NCI-H446 (cell line): ENCODE measurements around the gene MST1R.
"Not testable (repeated sequence)": the region's sequence is repeated elsewhere in the genome, so short reads cannot be mapped to it uniquely, and the experiment has no call there.

Source experiments
- DNase-seq, 2 experiments: peaks; one replicate each; lab custom pipeline; 2025; lab: John Stamatoyannopoulos, UW

The MST1R gene

DNA sequence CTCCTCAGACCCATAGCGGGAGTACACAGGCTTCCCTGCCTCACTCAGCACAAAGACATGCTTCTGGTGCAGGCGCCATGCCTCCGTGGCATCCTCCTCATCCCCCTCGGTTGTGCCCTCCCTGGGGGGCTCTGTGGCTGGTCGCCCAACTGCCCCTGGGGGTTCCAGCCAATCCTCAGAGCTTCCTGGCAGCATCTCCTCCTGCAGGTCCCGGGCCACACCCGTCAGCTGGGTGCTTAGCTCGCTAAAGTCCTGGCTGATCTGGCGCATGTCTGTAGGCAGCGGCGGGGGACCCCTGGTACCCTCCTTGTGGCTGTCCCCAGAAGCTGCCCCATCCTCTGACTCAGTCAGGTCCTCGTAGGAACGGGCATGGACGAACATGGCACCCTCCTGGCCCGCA, 7.9 kb upstream of the MST1R start:
- DNase-seq: no peak

DNA sequence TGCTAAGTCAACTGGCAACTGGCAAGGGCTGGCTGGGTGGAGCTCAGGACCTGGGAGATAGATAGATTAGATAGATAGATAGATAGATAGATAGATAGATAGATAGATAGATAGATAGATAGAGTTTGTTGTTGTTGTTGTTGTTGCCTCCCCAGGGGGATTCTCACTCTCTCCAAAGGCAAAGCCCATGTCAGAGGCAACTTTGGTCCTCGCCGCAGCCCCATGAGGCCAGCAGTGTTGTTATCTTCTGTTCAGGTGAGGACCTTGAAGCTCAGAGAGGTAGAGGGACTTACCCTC, 7.4 kb upstream of the MST1R start:
- DNase-seq: no peak

DNA sequence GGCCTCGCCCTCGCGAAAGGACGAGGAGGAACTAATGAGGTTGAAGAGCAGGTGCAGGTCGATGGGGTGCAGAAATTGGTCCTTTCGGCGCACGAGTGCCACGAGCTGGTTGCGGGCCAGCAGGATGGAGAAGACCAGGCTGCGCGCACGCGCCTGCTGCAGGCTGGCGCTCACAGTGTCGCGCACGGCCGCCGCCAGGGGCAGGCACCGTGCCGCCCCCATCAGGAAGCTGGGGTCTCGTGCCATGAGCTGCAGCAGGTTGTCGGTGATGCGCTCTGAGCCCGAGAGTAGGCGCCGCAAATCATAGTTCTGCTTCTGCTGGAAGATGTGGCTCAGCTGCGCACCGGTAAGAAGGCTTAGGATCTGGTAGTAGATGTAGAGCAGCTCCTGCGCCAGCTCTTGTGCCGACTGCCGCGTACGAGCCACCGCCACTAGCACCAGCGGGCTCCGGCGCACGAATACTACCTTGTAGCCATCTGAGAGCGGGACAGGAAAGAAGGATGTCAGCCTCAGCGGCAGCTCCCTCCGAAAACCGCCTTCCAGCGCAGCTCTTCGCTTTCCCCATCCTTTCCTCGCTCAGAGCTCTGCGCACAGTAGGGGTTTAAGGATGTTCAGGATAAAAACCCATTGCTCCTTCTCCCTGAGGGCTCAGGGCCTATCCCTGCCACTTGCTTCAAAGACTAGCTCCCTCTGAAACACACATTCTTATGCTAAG, 6.9 kb upstream of the MST1R start:
- no peak for DNase-seq

DNA sequence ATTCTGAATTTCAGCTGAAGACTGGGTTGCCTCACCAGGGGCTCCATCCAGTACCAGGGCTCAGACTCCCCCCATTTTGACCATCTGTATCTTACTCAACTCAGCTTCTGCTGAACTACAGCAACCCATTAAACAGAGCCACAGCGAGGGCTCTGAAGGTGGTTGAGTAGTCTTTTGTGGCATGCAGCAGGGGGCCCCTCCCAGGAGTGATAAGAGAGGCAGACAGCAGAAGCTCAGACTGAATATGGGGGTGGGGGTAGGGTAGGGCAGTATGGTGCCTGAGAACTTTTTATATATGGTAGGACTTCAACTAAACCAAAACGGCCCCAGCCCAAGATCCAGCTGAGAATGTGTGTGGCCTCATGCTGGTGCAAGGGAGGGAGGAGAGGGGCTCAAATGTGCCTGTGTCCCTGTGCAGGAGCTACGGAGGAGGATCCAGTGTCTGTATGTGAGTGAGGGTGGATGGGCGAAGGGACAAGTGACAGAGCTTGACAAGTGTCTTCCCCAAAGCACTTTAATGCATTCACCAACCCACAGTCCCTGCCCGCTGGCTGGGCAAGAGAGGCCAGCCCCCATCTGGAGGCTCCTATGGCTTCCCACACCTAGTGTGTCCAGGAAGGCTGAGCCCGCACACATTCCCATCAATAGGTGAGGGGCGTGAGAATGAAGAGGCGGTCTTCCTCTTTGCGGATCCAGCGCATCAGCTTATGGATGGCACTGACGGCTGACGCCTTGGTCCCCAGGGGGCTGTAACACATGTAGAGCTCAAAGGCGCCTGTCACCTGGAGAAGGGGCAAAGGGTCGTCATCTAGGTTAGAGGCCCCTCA, 4.9 kb upstream of the MST1R start:
- no peak for DNase-seq

DNA sequence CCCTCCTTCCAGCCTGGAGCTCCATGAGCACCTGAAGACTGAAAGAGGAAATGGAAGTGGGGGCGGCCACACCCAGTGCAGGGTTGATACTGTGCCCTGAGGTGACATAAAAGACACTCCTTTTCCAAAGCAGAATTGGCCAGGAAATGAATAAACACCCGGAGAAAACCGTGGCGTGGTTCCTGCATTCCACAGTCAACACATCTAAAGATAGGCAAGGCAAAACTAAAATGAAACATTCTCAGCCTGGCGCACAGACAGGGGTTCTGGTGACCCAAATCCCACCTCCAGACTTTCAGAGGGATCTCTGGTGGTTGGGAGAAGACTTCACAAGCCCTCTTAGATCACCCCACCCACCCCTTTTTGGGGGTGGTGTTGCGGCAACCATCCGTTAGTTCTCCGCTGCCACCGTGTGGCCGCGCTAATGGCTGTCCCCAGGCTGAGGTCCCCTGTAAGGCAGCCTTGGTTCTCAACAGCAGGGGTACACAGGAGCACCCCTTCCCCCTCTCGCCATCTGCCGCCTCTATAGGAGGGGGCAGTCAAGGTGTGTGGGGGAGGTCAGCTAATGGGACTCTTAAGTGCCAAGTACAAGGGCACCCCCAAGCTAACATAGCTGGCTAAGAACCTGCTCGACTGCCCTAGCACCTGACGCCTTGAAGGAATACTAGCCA, 2.5 kb upstream of the MST1R start:
- DNase-seq: no peak

DNA sequence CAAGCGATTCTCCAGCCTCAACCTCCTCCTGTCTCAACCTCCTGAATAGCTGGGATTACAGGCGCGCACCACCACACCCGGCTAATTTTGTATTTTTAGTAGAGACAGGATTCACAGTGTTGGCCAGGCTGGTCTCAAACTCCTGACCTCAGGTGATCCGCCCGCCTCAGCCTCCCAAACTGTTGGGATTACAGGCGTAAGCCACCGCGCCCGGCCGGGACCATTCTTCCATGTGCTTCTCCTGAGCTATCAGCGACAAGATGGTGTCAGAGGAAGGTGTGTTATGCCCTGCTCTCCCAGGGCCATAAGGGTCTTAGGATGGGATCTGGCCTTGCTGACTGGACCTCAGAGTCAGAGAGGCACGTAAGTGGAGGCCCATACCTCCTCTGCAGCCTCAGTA, 775 bp upstream of the MST1R start:
- not testable (repeated sequence) for DNase-seq

DNA sequence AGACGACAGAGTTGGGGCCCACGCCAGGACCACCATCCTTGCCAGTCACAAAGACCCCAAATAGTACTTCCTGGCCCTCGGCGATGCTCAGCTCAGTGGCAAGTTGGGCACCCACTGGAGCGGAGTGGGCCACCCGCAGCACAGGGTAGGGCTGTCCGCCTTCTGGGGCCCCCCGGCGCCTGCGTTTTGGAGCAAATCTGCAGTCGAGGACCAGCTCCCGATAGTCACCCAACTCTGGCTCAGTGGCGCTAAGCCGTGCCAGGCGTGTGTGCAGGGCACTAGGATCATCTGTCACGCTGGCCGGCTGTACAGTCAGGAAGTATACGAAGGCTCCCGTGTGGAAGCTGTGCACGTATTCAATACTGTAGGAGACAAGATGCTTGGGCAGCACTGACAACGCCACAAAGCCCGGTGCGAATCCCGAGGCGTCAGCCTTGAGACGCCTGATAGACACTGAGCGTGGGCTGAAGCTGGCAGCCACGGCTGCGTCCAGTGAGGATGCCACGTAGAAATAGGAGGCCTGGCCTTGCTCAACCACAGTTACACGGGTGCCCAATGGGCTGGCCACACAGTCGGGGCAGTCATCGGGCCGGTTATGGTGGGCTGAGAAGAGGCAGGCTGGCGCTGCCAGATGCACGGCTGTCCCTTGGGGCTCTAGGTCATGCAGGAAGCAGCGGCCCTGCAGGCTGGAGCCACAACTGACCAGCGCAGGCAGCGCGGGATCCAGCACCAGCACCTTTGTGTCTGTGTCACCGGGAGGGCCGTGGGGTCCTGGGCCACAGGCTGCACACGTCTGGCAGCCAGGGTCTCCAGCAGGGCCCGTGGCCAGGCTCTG, 945 bp downstream of the MST1R start:
- DNase-seq: no peak

DNA sequence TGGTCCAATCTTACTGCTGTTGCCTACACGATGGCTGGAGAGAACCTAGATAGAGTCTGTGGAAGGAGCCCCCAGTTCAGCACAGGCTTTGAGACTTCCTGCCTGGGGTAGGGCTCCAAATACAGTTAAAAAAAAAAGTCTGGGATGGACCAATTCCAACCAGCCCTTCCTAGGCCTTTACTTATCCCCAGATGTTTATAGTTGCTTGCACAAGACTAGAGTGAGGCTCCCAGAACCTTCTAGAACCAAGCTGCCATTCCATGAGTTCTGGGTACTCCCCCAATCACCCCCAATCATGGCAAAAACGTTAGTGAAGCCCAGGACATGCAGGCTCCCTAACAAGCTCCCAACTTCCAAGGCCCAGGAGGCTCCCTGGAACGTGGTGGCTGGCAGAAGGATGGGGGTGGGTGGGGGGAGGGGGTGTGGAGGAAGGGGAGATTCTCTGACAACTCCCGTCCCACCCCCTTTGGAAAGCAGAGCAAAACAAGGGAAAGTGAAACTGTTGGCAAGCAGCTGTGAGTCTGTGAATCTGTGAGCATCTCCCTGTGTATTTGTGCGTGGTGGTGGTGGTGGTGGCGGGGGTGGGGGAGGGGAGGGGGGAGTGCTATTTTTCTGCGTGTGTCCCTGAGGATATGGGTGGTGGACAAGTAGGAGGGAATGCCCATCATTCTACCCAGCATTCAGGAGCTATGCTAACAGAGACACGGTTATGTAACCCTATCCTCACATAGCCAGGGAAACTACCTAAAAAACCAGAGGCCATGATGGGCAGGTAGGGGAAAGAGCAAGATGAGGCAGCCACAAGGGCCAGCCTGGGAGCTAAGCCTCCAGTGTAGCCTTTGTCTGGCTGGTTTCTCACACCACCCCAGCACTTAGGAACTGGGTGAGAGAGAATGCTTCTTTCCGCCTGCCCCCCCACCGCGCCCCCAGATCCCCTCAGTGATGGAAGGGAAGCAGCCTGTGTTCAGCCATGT, 2.0 kb downstream of the MST1R start:
- no peak for DNase-seq

DNA sequence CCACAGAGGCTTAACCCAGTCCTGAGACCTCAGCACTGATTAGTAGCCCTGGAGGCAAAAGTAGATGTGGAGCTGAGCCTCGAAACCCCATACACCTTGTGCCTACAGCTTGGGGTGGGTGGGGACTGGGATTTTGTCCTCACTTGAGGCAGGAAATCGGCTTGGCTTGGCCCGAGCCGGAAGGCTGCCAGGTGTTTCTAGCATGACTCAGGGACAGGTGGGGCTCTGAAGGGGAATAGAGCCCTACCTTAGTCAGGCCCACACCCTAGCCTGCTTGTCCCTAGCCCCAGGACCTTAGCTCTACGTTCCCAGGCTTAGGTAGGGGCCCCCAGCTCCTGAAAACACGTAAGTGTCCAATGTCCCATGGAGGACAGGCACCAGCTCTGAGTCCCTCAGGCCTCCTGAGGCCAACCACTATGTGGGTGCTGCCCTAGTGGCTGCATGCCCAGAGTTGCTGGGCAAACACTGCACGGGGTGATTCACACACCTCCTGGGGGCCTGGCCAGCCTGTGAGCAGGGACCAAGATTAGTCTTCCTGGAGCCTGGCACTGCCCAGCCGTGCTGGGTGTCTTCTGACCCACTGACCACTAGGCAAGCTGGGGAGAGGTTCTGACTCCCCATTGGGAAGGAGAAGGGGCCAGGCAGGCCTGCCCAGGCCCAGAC, 3.1 kb downstream of the MST1R start:
- no peak for DNase-seq

DNA sequence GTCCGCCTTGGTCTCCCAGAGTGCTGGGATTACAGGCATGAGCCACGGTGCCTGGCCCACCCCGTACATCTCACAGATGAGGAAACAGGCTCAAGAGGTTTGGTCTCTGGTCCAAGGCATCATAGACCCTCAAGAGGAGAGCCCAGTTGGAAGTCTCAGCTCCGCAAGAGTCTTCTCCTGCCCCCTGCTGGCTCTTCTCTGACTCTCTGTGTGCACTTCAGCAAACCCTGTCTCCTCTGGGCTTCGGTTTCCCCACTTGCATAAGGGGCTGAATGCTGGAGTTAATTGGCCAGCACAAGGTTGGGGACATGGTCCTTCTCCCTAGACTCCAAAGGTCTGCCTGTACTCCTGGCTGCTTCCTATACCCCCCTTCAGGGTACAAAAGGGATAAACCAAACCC, 3.9 kb downstream of the MST1R start:
- peak in 1 of 2 experiments; percentile 44 for DNase-seq

DNA sequence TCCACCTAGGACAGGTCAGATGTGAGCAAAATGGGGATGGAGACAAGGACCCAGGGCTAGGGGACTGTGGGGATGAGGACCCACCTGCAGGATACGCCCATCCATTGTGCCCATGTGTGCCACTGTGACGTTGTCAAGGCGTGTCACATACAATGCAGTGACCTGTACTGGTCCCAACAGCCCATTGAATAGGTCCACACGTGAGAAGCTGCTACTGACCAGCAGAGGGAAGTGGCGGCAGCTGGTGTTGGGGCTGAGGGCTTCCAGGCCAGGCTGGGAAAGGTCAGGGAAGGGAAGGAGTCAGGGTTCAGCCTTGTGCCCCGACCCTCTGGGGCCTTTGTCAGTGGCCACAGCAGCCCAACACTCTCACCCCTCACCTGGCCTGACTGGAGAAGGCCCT, 4.7 kb downstream of the MST1R start:
- no peak for DNase-seq

DNA sequence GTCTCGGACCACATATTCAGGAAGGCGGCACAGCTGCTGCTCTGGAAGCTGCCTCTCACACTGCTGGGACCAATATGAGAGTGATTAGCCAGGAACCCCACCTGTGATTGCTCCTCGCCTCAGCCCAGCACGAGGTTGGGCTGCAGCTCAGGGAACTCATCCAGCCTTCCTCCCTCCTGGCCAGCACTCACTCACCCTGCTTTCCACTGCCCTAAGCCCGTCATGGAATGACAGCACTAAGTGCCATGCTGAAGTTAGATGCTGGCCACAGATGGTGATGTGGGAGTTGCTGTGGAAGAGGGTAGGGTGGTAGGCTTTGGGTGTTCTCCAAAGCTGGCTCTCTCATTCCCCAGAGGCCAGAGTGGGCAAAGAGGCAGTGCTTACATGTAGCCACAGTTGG, 7.3 kb downstream of the MST1R start:
- DNase-seq: no peak

DNA sequence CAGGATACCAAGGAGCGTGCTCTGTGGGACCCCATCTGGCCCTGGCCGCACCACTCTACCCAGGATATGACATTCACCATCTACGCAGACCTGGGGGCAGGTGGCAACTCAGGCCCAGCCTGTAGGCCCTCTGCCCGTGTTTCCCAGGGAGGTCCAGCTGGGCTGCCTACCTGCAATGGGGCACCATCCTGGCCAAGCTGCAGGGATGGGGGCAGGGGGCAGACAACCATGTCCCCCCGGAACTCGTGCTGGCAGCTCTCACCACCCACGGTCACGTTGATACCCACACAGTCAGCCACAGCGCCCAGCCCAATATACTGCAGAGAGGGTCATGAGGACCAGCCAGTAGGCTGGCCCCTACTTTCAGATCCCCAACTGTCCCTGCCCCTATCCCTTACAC, 7.9 kb downstream of the MST1R start:
- no peak for DNase-seq

DNA sequence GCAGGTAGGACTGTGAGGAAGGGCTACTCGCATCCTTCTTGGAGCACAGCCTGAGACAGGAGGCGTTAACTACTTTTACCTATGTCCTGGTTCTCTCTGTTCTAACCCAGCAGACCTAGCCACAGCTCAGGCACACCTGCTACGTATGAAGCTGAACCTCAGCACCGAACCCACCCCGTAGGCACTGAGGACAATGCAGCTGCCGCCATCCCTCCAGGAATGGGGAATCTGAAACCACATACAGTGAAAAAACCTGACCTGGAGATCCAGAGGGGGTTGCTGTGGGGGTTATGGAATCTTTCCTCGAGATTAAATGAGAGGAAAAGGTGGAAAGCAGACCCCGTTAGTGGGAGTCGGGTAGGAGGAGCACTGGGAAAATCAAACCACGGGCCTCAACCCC, 14.4 kb downstream of the MST1R start:
- DNase-seq: no peak

DNA sequence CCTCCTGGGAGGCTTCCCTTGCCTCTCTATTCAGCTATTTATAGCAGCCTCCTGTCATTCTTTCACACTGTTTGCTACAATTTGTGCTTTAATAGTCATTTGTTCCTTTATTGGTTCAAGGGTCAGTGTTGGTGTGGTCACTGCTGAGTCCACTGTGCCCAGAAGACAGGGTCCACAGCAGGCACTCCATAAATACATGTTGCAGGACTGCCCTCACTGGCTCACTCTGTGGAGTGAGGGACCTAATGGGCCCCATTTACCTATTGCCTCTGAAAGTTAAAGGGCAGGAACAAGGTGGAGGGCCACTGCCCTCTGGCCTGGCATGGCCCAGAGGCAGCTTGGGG, 16.8 kb downstream of the MST1R start:
- DNase-seq: no peak

DNA sequence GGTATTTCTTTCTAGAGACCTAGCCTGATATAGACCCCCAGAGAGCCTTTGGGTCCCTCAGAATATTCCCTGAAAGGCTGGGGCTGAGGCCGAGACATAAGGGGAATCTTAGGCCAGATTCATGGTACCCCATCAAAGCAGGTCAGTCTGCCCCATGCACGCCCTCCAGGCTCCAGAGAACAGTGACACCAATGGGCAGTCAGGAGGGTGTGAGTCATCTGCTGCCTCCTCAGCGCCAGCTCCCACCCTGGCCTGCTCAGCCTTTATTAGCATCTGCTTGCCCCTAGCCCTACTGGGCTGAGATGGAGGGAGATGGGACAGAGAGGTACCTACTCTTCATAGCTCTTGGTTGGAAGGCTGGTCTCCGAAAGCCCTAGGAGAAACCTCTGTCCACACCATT, 19.7 kb downstream of the MST1R start:
- no peak for DNase-seq

DNA sequence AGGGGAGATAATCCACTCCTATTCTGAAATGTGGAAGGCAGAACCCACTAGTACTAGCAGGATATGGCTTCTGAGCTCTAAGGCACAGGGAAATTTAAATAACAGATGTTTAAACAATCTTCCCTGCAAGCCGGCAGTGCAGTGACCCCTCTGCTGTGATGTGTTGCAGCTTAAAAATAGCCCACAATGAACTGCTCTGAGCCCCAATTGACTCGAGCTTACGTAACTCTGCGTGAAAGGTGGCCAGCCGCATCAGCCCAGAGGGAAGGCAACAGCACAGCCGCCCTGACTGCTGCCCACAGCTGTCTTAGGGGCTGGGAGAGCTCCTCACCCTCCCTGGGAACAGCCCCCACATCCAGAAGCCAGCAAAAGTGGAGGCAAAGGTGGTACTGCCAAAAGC, 21.5 kb downstream of the MST1R start:
- DNase-seq: no peak

DNA sequence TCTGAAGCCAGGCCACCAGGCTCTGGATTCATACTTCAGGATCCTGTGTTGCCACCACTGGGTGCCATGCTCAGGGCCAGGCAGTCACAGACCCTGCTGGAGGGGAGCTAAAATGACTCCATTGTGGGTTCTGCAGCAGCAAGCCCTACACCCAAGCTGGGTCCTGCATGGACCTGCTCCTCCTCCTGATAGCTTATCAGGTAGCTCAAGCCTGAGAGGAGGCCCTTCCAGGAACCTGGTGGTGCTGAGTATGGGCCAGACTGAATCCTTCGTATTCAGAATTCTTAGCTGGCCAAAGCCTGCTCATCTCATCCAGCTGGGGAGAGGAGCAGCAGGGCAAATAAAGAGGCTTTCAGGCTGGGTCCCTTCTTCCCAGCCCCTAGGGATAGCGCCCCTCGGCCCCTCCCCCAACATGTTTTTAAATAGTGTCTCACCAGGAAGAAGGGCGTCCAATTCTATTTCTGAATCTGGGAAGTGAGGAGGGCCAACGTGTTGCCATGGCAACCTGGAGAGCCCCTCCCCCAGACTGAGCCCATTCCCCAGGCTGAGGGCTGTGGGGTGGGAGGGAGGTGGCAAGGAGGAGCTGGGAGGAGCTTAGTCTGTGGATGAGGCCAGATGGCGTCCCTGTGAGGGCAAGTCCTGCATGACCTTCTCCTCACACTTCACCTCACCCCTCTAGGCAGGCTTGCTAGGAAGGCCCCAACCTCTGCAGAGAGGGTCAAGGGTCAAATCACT, 22.9 kb downstream of the MST1R start:
- peak in 1 of 2 experiments; percentile 43 for DNase-seq

DNA sequence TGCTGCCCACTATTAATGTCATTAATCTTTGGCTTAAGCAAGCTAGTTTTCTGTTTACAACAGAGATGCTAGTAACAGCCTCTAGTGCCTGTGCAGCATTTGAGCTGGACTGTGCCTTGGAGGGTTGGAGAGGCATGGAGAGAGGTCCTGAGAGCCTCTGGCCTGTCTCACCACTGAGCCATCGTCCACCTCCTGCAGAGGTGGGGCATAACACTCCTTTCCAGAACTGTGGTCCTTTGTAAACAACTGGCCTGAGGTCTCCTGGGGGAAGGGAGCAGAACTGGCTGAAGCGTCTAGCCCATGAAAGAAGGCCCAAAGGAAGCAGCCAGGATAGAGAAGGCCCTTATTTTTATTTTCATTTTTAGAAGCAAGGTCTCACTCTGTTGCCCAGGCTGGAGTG, 24.0 kb downstream of the MST1R start:
- DNase-seq: no peak

DNA sequence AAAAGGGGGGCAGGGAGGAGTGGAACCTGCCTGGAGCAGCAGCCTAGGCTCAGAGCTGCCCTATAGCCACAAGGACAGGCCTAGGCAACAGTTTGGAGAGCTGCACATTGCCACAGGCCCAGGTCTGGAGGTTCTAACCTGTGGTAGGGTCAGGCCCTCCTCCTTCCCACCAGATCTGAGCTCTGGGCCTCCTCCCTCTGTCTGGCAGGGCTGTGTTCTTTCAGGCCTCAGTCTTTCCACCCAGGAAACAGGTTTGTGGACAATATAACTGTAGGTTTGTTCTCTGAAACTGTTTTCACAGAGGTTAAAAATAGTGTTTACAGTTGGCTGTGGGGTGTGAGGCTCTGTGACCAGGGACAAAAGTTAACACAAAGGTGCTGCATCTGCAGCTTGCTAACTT, 25.0 kb downstream of the MST1R start:
- no peak for DNase-seq
